T-helper 2 cell treated with Interferon-gamma antibody and Interleukin-4, amounts not matched to agents 100 ng/mL and 5 ng/mL, for 36 hours (primary cell): ENCODE results near the gene ST3GAL3. TPM values are rescaled to one million over a fixed set of nuclear protein-coding genes. Genes with fewer than 3 reads are reported as not detected.

Experiments used
- intact Hi-C: fragments of 100-400 bp; cut with micrococcal nuclease; formaldehyde crosslinking; loops from one replicate; pipeline ENCODE4 v1.15.1; 2023
- total RNA-seq: library from RNA; stranded (reverse); gene quantifications from 2 replicates; pipeline ENCODE4 v1.2.3, GENCODE V29; 2022

Gene ST3GAL3
- total RNA-seq, 1 donor from 2014 or later = 23.4 TPM

GRCh38 chr1:43977376-43978263 is 270.3 kb downstream of the ST3GAL3 start:
- intact Hi-C loops = no loop called here

DNA sequence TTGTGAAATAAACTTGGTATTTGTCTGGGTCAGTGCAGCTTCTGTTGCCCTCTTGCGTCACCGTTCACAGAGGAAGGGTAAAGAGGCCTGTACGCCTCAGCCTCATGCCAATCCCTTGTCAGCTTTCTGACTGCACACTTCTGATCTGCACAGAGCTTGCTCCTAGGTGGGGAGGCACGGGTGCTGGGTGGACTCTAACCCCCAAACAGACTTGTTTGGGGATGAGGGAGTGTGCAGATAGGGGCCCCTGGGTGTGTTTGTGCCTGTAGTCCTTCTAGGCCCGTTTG is 270.9 kb downstream of the ST3GAL3 start:
- intact Hi-C loops = no loop called here

DNA sequence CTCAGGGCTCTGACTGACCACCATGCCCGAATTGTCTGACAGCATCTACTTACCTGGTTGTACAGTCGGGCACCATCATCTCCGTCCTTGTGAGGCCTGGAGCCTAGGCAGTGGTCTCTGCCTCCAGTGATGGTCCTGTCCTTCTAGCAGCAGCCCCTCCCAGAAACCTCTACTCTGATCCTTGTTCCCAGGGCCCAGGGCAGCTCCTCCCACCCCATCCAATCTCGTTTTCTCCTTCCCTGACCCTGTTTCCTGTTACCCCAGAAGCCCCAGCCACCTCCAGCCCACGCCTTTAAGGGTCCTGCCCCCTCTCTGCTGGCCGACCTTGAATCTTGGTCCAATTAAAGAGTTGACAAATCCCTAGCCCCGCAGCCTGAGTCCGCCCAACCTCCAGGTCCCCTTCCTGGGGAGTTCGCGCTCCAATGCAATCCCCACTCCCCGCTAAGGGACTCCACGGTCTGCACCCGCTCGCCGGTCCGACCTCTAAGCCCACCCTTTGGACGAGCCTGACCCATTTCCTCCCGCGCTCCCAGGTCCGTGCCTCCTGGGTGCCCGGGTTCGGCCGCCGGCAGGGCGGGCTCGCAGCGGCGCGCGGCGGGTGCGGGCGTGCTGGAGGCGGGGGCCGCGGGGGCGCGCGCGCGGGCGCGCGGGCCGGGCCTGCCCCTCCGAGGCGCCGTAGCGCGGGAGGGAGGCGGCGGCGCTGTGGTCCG is 271.4 kb downstream of the ST3GAL3 start, which contains the start of gene B4GALT2:
B4GALT2 (plus strand) TSS at position 660 of the 710 bp plus-strand sequence. CDS start 1,951 bp downstream, outside the sequence.
- intact Hi-C loops = no loop called here

DNA sequence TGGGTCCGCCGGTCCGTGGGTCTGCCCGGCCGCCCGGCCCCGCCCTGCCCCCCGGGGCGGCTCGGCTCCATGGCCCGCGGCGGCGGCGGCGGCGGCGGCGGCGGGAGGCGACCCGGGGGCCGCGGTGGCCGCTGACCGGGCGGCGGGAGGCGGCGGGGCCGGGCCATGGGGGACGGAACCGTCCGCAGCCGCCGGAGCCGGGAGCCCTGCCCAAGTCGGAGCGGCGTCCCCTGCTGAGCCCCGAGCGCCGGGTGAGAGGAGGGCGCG is 271.9 kb downstream of the ST3GAL3 start:
- intact Hi-C loops = no loop called here

- intact Hi-C loops = no loop called here
Measured at GRCh38 chr1:43979528-43980254, 272.4 kb downstream of the ST3GAL3 start.

DNA sequence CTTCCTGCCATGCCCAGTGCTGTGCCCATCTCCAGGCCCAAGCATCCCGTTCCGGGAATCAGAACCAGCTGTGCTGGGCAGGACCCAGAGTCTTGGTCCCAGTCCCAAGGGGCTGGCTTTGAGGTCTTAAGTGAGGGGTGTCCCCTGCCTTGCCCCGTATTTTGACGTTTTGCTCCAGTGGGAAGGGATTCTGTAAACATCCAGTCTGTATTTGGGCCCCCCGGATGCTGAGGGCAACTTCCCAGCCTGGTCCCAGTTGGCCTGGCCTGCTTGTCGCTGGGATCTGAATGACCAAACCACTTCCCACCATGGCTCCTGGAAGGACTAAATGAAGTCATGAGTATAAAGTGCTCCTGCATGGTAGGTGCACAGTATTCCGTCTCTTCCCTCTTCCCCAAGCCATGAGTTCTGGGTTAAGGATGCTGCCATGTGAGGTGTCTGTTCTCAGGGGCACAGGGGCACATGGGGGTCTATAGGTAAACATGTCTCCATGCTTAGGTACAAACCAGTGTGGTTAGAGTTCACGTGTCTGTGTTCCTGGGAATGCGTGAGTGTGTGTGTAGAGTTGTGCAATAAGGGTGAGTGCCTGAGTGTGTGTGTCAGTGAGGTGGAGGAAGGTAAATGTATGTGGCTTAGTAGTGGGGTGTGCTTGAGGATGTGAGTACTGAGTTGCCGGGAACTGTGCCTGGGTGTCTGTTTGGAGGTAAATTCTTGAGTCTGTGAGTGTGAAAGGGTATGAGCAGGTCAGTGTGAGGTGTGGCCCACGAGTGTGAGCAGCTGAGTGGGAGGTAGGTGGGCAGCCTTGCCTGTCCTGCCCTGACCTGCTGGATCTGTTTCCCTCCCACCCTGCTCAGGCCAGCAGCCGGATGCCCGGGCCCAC is 273.2 kb downstream of the ST3GAL3 start:
- intact Hi-C loops = no loop called here

Other genes starting within 250 kb of the ST3GAL3 start
- 1.7 and 2.6 TPM in 2 replicates for gene PTPRF, start 176.7 kb upstream of the ST3GAL3 start, total RNA-seq
- 36.0 and 38.0 TPM in 2 replicates for gene KDM4A, start 57.4 kb upstream of the ST3GAL3 start, total RNA-seq
- gene ARTN, start 226.3 kb downstream of the ST3GAL3 start, total RNA-seq = 0.48 and 0.64 TPM in 2 replicates
- gene IPO13, start 239.4 kb downstream of the ST3GAL3 start, total RNA-seq = 26.1 and 26.8 TPM in 2 replicates